Fibroblast of villous mesenchyme (primary cell): Measurements from ENCODE around the gene PDSS1. TPM values are rescaled to one million over a fixed set of nuclear protein-coding genes. Genes with fewer than 3 reads are reported as not detected.

ENCODE experiments used
- DNase-seq: peaks from one replicate; pipeline ENCODE4 v3.0.0-alpha.2; 2010; ENCODE audit warnings: low read depth
- H3K4me3 ChIP-seq: 2 replicates; pipeline ENCODE4 v1.5.1; 2011; ENCODE audit warnings: low read depth, mild to moderate bottlenecking, low read length
- small RNA-seq: library from RNA; depleted of rRNA; stranded (forward); fragments of <200 nt; gene quantifications from one replicate; pipeline ENCODE3, GENCODE V24; 2012
- total RNA-seq: library from RNA; depleted of rRNA; stranded (reverse); fragments of >200 nt; gene quantifications from 2 replicates; pipeline ENCODE4 v1.2.3, GENCODE V29; 2012
- TF ChIP-seq, protein P1 (sequence below): IDR thresholded peaks from 2 replicates; pipeline ENCODE4 v1.5.1; 2012; ENCODE audit warnings: low read depth, mild to moderate bottlenecking, low read length; ENCODE audit not compliant: insufficient read depth

The PDSS1 gene
- total RNA-seq, 1 donor = 6.0 TPM

DNA sequence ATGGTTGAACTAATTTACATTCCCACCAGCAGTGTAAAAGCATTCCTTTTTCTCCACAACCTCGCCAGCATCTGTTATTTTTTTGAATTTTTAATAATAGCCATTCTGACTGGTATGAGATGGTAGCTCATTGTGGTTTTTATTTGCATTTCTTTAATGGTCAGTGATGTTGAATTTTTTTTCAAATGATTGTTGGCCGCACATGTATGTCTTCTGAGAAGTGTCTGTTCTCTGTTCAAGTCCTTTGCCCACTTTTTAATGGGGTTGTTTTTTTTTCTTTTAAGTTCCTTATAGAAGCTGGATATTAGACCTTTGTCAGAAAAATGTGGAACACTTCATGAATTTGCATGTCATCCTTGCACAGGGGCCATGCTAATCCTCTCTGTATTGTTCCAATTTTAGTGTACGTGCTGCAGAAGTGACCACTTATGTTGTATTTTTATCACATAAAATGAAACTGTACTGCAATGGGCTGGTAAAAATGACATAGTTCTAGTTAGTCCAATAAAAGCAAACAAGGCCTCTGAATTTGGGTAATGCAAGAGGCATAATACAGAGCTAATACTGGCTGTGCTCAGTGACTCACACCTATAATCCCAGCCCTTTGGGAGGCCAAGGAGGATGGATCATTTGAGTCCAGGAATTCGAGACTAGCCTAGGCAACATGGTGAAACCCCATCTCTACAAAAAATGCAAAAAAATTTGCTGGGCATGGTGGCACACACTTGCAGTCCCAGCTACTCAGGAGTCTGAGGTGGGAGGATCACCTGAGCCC is 92.9 kb downstream of the PDSS1 start:
- TF ChIP-seq, protein P1, sequence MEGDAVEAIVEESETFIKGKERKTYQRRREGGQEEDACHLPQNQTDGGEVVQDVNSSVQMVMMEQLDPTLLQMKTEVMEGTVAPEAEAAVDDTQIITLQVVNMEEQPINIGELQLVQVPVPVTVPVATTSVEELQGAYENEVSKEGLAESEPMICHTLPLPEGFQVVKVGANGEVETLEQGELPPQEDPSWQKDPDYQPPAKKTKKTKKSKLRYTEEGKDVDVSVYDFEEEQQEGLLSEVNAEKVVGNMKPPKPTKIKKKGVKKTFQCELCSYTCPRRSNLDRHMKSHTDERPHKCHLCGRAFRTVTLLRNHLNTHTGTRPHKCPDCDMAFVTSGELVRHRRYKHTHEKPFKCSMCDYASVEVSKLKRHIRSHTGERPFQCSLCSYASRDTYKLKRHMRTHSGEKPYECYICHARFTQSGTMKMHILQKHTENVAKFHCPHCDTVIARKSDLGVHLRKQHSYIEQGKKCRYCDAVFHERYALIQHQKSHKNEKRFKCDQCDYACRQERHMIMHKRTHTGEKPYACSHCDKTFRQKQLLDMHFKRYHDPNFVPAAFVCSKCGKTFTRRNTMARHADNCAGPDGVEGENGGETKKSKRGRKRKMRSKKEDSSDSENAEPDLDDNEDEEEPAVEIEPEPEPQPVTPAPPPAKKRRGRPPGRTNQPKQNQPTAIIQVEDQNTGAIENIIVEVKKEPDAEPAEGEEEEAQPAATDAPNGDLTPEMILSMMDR = no peak
- no peak overlapping the region for H3K4me3 ChIP-seq
- DNase-seq = no peak

DNA sequence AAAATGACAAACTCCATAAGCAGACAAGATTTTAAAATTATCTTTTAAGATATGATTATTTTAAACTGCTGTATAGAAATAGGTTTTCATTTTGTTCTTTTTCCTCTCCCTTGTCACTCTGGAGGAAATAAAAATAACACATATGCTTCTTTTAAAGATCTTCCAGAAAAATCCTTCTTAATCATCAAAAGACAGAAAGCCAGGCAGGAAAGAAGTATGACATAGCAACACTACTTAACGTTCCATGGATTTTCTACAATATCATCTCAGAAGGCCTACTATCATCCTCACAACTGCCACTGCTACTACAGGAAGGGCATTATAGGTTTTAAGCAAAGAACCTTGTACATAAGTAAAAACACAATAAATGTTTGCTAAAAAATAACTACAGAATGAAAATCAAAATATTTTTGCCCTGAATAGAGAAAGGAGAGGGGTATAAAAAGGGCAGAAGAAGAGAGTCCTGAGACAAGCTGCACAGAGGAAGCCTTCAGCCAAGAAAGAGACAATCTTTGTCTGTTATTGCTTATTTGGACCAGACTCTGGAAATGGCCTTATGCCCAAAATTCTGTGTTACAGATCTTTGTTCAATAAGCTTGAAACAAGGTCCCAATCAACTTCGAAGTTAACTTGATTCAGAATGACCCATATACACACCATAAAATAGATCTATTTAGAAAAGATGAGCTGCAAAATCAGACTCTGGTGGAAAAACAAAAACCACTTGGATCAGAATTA is 95.4 kb downstream of the PDSS1 start:
- TF ChIP-seq, protein P1 = no peak
- no peak for DNase-seq
- no peak overlapping the region for H3K4me3 ChIP-seq

Small RNA genes lying within 50 kb of the gene (small RNA-seq; reads per million reads assigned to genes)
- gene RF00191 (not detected), gene RNU6-946P (not detected)

Other genes starting within 250 kb of the PDSS1 start
- gene ABI1, start 163.3 kb downstream of the PDSS1 start, total RNA-seq = 38.7 and 57.9 TPM in 2 replicates